HG03066 (cell line): ENCODE results near the gene OPN4.
"Not testable (repeated sequence)": the region's sequence is repeated elsewhere in the genome, so short reads cannot be mapped to it uniquely, and the experiment has no call there.

Source experiments
- ATAC-seq: cut with Tn5 transposase; IDR thresholded peaks from one replicate; pipeline ENCODE4 v1.9.1; 2021; ENCODE audit warnings: low read depth; ENCODE audit not compliant: unreplicated experiment

OPN4 gene, protein sequence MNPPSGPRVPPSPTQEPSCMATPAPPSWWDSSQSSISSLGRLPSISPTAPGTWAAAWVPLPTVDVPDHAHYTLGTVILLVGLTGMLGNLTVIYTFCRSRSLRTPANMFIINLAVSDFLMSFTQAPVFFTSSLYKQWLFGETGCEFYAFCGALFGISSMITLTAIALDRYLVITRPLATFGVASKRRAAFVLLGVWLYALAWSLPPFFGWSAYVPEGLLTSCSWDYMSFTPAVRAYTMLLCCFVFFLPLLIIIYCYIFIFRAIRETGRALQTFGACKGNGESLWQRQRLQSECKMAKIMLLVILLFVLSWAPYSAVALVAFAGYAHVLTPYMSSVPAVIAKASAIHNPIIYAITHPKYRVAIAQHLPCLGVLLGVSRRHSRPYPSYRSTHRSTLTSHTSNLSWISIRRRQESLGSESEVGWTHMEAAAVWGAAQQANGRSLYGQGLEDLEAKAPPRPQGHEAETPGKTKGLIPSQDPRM

DNA sequence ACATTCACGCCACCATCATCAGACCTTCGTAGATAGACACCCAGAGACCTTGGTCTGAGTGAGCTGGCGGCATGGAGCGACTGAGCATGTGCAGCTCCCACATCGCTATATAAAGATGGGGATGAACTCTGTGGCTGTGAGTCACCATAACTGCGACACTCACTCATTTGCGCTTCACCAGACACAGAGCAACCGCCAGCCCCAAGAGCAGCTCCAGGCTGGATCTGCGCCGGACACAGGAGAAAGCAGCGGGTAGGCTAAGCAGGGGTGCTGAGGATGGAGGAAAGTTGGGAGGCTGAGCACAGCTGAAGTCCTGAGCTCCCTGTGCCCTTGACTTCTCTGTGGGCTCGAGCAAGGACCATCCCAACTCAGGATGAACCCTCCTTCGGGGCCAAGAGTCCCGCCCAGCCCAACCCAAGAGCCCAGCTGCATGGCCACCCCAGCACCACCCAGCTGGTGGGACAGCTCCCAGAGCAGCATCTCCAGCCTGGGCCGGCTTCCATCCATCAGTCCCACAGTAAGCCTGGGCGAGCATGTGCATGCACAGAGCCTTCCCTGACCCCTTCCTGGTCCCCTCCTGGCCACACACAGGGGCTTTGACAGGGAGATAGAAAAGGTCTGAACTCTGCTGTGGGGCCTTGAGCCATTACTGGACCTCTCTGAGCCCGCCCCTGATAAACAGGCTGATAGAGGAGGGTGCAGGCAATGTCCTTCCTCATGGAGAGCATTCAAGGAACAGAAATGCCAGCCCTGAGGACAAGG lies at the start of gene OPN4:
Gene OPN4 (plus strand): TSS at position 137 of the 762 bp plus-strand sequence. CDS start 237 bp downstream, at position 374.
- no peak for ATAC-seq

DNA sequence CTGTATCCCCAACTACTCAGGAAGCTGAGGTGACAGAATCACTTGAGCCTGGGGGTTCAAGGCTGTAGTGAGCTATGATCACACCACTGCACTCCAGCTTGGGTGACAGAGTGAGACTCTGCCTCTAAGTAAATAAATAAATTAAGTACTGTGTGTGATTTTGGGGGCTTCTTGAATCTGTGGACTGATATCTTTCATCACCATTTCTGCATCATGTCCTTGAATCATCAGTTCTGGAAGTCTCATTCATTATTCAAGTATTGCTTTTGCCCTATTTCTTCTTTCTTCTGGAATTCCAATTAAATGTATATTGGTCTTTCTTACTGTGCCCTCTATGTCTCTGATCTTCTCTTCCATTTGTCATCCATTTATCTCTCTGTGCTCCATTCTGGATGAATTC lies 46.7 kb upstream of the OPN4 start:
- no peak for ATAC-seq

DNA sequence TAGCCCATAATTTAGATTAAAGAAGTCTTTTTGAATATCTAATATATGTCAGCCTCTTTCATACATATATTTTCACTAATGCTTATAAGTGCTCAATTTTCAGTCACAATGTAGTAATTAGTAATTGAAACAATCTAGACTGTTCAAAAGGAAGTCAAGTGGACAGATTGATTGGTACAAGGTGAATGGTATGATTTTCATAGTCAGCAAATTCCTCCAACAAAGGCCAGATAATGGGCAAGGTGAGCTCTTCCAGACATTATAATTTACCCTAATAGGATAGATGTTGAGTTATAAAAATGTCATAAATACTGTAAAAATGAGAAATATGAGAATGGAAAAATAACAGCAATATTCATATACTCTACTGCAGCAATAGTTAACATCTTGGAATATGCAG lies 44.4 kb upstream of the OPN4 start:
- no peak for ATAC-seq

- ATAC-seq: no peak
These were observed 43.0 kb upstream of the OPN4 start for GRCh38 chr10:86611386-86611785.

GRCh38 chr10:86613096-86613495 lies 41.3 kb upstream of the OPN4 start:
- no peak for ATAC-seq

DNA sequence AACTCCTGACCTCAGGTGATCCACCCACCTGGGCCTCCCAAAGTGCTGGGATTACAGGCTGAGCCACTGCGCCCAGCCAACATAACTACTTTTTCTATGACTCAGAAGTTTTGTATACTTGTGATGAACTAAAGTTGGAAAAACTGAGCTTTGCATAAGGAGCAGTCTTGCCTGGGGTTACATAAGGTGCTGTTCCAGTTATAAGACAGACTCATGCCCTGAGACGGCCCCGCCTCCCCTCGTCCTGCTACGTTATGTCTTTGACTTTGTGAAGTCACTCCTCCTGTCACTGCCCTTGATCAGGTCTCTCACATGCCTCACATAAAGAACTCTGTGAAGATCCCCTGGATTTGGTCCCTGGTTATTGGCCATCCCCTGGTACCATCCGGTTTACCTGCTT lies 40.4 kb upstream of the OPN4 start:
- no peak for ATAC-seq

DNA sequence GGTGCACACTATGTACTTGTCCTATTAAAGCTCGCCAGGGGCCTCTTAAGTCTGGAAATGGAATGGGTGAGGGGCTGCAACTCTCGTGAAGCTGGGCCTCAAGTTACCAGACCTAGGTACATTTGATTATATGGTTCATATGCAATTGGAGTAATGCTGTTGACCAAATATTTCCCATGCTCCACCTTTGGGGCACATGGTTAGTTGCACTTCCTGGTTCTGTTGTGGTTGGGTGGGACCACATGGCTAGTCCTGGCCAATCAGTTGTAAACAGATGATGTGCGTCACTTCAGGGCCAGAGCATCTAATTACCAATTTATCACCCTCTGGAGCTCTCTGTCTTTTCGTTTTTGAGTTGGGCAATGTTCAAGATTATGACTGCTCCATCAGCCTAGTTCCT lies 39.5 kb upstream of the OPN4 start:
- ATAC-seq: no peak

- ATAC-seq: not testable (repeated sequence)
These were observed 37.1 kb upstream of the OPN4 start for GRCh38 chr10:86617278-86617677.

- ATAC-seq: no peak
These were observed 26.0 kb upstream of the OPN4 start for GRCh38 chr10:86628311-86628710.

DNA sequence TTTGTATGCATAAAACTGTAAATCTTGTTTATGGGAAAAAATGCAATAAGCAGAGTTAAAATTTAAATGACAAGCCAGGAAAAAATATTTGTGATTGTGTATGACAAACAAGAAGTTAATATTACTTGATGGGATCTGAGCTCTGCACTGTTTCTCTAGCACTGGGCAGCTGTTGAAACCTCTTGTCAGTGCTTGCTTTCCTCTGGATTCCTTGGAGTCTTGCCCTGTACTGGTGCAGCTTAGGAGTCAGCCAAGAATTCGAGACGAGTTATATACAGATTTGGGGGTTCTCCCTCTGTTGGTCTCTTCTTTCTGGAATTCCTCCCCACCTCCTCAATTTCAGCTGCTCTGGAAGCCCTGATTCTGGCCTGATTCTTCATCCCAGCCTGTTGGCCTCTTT lies 24.3 kb upstream of the OPN4 start:
- ATAC-seq: no peak

DNA sequence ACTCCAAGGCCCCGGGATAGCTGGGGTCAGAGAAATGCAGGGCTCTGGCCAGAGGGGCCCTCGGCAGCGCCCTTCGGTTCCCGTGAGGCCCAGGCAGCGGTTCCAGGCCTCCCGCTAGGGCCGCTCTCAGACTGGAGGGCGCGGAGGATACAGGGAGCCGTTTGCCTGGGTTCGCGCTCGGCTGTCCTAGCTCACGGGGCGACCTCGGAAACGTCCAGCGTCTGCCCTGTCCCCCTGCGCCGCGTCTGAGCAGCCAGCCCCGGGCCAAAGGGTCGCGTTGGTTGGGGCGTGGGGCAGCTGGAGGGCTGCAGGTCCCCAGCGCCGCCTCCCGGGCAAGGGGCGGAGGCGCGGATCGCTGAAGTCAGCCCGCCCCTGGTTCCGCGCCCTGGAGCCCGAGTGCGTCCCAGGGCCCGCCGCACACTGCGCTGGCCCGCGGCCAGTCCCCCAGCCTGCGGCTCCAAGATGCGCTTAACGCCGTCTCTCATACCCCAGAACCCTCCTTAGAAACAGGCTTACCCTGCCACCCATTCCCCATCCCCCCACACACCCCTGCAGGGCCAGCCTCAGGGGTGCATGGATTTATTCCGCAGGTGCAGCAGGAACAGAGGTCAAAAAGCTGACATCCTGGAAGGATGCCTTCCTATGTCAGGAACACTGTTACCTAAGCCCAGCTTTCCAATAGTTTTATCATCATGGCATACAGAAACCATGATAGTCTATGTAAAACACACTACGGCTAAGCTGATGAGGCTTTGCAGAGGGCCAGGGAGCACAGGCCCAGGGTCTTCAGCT lies 22.1 kb upstream of the OPN4 start:
- ATAC-seq: no peak

GRCh38 chr10:86632951-86633350 lies 21.4 kb upstream of the OPN4 start:
- no peak for ATAC-seq

- no peak for ATAC-seq
These were observed 18.9 kb upstream of the OPN4 start for GRCh38 chr10:86635402-86635801.

GRCh38 chr10:86636311-86636710 lies 18.0 kb upstream of the OPN4 start:
- no peak for ATAC-seq

DNA sequence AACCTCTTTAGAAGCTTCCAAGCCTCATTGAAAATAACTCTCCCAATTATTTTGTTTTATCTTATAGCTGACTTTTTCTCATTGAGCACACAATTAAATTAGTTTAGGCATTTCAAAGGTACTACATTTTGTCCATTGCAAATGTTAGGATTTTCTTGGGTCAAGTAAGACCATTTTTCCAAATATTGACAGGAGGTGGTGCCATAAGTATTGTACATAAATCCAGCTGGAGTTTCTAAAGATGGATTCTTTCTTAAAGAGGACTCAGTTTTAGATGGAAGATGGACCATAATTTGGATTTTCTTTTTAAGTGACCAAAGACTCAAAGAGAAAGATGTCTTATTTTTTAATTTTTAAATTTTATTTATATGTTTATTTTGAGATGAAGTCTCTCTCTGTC lies 12.3 kb upstream of the OPN4 start:
- no peak for ATAC-seq

GRCh38 chr10:86642499-86642898 lies 11.8 kb upstream of the OPN4 start:
- ATAC-seq: no peak

- no peak for ATAC-seq
These were observed 10.1 kb upstream of the OPN4 start for GRCh38 chr10:86644152-86644793.

DNA sequence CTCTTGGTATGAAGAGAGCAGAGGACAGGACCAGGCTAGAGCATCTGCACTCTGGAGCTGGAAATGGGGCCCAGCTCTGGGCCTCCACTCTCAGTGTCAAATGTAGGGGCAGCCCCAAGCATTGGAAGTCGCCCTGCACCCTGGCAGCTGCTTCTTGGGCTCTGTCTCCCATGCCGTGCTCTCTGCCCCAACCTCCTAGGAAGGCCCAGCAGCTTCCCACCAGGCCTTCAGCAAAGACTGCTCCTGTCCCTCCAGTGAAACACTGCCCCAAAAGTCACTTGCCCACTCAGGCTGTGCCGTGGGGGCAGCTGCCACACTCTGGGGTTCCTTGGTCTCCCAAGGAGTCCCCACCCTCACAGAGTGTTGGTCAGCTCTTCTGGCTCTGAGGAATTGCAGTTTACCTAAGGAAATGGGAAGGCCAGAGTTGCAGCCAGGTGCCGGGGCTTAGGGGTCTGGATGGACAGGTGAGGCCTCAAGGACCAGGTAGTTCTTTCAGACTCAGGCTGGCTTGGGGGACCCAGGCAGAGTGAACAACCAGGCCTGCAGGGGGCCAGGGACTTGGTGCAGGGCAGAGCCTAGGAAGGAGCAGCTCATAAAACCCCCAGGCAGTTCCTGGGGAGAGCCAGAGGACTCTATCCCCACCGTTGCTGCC lies 9.4 kb upstream of the OPN4 start:
- ATAC-seq: no peak

GRCh38 chr10:86645621-86646165 lies 8.7 kb upstream of the OPN4 start:
- ATAC-seq: not testable (repeated sequence)

GRCh38 chr10:86646532-86646931 lies 7.8 kb upstream of the OPN4 start:
- ATAC-seq: no peak
